Fibroblast of peridontal ligament (primary cell): ENCODE measurements around the gene SMC1B.
A peak's percentile ranks its signal among the peaks of the same experiment; 100 is the strongest.

Experiments
- DNase-seq: peaks from one replicate; pipeline ENCODE4 v3.0.0-alpha.2; 2010; ENCODE audit errors: extremely low read depth

SMC1B gene

GRCh38 chr22:45318558-45319323, 94.7 kb downstream of the SMC1B start:
- peak; percentile 81 for DNase-seq

DNA sequence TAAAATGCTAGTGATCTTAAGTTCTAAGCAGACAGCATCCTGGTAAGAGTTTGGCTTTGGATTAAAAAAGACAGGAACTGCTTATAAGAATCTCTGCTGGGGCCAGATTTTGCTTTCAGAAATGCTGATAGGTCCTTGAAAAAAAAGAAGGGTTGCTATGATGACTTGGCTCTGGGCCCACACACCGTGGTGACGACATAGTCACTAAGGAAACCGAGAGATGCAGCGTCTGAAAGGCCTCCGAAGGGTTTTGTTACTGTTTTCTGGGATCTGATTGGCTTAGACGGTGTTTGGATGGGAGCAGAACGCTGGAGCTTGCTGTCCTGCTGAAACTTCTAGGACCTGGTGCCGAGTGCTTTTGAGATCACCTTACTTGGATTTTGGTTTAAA, 95.2 kb downstream of the SMC1B start:
- peak; percentile 93 for DNase-seq

- DNase-seq, result peak; percentile 72
These were observed 95.7 kb downstream of the SMC1B start for GRCh38 chr22:45317551-45318167.

GRCh38 chr22:45316796-45317526, 96.4 kb downstream of the SMC1B start:
- no peak for DNase-seq

DNA sequence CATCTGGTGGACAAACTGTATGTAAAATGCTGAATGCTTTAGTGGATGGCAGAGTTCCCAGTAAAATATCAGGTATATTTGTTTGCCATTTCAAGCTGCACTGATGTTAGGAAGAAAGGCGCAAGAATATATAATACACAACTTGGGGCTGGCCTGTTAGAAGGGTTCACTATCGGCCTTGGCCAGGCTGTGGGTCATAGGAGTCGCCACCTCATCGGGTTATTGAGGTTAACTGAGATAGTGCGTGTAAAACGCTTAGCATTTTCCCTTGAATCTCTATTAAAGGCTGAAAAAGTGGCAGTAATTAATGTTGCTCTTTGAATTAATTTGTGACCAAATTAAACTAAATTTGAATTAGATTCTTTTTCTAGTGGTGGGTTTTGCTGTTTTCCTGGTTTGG, 98.6 kb downstream of the SMC1B start:
- DNase-seq, result no peak

GRCh38 chr22:45314054-45314721, 99.2 kb downstream of the SMC1B start:
- DNase-seq, result no peak

- no peak for DNase-seq
These were observed 100.5 kb downstream of the SMC1B start for GRCh38 chr22:45312856-45313255.

GRCh38 chr22:45312415-45312814, 101.0 kb downstream of the SMC1B start:
- no peak for DNase-seq

- DNase-seq, result no peak
These were observed 102.3 kb downstream of the SMC1B start for GRCh38 chr22:45310977-45311531.

DNA sequence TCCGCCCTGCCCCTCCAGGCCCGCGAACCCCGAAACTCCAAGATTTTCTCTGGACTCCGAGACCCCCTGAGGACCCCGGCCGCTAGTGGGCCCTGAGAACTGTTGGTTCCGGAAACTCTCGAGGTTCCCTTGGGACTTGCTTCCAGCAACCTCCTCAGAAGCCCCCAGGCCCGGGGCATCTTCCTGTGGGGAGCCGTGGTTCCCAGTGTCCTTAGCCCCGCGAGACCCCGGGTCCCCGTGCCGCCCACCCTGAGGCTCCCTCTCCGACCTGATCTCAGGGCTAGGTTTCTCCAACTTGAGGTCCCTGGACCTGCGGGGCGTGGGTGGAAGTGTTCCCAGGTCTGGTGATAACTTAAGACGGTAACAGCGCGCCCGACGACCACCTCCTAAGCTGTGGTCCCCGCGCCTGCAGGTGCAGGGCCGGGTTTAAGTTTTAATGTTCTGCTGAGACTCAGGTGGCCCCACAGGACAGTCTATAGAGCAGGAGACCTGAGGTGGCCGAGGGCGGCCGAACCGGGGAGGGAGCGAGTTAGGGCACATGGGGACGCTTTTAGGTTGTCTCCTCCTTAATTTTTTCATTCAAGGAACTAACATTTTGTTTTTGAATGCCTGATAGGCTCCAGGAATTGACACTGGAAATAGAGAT, 102.9 kb downstream of the SMC1B start:
- DNase-seq, result no peak

DNA sequence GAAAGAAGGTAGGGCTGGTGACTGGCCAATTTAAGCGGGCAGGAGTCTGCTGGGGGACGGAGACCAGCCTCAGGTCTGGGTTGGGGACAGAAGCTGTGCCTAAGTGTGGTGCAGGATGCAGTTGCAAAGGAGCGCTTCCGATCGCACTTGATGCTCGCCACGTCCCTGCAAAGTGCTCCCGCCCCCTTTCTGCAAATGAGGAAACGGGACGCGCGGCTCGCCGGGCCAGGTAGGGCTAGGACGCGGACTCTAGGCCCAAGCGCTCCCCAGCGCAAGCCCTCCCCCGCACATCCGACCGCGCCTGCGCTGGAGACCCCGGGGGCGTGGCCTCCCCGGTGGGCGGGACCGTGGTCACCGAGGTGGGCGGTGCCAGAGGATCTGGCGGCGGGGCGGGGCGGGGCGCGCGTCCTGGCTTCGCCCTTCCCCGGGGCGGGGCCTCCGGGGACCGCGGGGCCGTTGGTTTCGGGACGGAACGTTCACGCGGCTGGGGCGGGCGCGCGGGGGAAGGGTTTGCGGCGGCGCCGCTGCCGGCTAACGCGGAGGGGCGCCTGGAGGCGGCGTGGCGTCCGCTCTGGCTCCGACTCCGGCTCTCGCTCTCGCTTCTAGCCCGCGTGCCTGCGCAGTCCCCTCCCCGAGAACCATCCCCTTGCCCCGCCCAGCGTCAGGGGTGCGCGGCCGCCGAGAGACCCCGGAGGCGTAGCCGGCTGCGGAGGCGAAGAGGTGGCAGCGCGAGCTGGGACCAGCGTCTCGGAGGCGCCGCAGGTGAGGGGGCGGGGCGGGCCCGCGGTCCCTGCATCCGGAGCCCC, 103.8 kb downstream of the SMC1B start, which contains the start of gene FAM118A:
FAM118A (plus strand) TSS at position 513 of the 806 bp plus-strand sequence. CDS start 12,446 bp downstream, outside the sequence.
- peak; percentile 83 for DNase-seq

- no peak for DNase-seq
These were observed 104.4 kb downstream of the SMC1B start for GRCh38 chr22:45308957-45309421.

DNA sequence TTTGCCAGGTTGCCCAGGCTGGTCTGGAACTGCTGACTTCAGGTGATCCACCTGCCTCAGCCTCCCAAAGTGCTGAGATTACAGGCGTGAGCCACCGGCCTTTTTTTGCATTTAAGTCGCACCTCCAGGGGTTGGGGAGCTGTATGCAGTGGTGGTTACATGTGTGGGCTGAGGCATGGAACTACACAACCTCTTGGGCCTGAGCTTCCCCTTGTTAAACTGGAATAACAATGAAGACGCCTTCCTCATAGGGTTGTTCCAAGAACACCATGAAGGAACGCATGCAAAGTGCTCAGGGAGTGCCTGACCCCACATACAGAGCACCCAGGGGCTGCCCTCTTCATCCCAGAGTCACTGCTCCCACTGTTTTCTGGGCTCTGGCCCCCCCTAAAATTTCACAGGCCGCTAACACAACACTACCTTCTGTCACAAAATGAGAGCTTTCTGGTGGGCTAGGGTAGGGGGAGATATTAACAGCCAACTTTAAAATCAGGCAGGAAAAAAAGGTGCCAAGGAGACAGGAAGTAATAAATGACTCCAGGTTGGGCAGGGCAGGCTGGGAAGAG, 104.9 kb downstream of the SMC1B start:
- no peak for DNase-seq

DNA sequence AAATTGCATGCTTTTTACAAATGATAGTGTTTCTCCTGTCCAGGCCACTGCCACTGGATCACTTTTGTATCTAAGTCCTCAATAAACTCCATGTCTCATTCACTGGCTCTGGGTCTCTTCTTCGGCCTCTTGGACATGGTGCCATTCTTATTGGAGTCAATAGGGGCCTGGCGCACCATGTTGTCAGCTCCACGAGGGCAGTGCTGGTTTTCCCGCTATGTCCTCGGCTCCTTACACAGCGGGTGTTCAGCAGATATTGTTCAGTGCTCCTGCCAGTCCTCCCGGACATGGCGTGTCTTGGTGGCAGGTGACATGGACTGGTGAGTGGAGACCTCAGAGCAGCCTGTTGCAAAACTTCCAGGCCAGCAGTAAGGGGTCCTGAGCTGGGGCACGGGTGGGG, 107.3 kb downstream of the SMC1B start:
- DNase-seq, result no peak

DNA sequence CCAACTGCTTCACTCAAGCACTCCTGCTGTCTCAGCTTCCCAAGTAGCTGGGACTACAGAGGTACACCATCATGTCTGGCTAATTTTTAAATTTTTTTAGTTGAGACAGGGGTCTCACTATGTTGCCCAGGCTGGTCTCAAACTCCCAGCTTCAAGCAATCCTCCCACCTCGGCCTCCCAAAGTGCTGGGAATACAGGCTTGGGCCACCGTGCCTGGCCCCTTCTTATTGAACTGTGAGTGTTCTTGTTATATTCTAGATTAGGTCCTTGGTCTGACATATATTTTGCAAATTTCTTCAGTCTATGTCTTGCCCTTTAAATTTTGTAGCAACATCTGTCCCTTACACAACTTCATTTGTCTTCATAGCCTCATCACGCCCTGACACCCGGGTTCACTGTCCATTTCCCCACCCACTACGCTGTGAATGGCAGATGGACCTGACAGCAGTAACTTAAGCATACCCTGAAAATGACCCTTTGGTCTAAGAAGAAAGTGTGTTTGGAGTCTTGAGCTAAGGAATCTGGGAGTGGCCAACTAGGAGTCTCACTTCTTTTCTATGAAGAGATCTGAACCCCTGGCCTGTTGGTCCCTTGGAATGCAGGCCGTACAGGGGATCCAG, 107.8 kb downstream of the SMC1B start:
- no peak for DNase-seq

GRCh38 chr22:45304971-45305370, 108.4 kb downstream of the SMC1B start:
- no peak for DNase-seq

GRCh38 chr22:45303181-45303580, 110.2 kb downstream of the SMC1B start:
- peak; percentile 34 for DNase-seq

- DNase-seq, result peak; percentile 37
These were observed 110.6 kb downstream of the SMC1B start for GRCh38 chr22:45302751-45303150.

GRCh38 chr22:45298934-45299505, 114.4 kb downstream of the SMC1B start:
- DNase-seq, result no peak
